PFSK-1 (cell line): ENCODE results near the gene POLR2C.

Source experiments
- FOXP2 ChIP-seq: optimal IDR thresholded peaks from 2 replicates; pipeline ENCODE3; 2011; ENCODE audit warnings: borderline replicate concordance, control low read depth, inconsistent platforms; ENCODE audit not compliant: insufficient read depth; ENCODE audit errors: extremely low read length, extremely low read depth
- POLR2AphosphoS5 ChIP-seq: IDR thresholded peaks from 2 replicates; pipeline ENCODE4 v1.6.1; 2012; ENCODE audit warnings: low read depth, mild to moderate bottlenecking, control low read depth, low read length, moderate library complexity
- REST ChIP-seq, 2 experiments: IDR thresholded peaks; 2 replicates each; pipeline versions ENCODE4 v1.6.1 to v1.8.0; 2011 to 2012; ENCODE audit warnings: low read depth in 2 of 2, low read length in 2 of 2, control low read depth in 1 of 2, inconsistent platforms in 1 of 2, mild to moderate bottlenecking in 1 of 2, moderate library complexity in 1 of 2; ENCODE audit not compliant: insufficient read depth in 1 of 2
- SIN3A ChIP-seq: IDR thresholded peaks from 2 replicates; pipeline ENCODE4 v1.6.1; 2012; ENCODE audit warnings: mild to moderate bottlenecking, low read length, moderate library complexity, borderline replicate concordance; ENCODE audit not compliant: insufficient read depth
- TAF1 ChIP-seq: IDR thresholded peaks from 2 replicates; pipeline ENCODE4 v1.6.1; 2012; ENCODE audit warnings: low read length, control low read depth, borderline replicate concordance; ENCODE audit not compliant: insufficient read depth

POLR2C gene

GRCh38 chr16:57502048-57502775 is 39.7 kb downstream of the POLR2C start:
- TF ChIP-seq REST (IDR thresholded peaks at IDR 0.05; ENCODE audit: insufficient read depth in 1 of 2, low read depth in 2 of 2, low read length in 2 of 2) (no peak), FOXP2 (no peak), SIN3A (no peak), TAF1 (no peak), POLR2AphosphoS5 (no peak)

- TF ChIP-seq TAF1 = no peak
- TF ChIP-seq POLR2AphosphoS5 = no peak
- TF ChIP-seq REST (IDR thresholded peaks at IDR 0.05; ENCODE audit: insufficient read depth in 1 of 2, low read depth in 2 of 2, low read length in 2 of 2) = no peak
- no peak for TF ChIP-seq FOXP2
- no peak for TF ChIP-seq SIN3A
Observed at GRCh38 chr16:57503366-57503765, 40.9 kb downstream of the POLR2C start.

- TF ChIP-seq POLR2AphosphoS5 (no peak), SIN3A (no peak), TAF1 (no peak), REST (IDR thresholded peaks at IDR 0.05; ENCODE audit: insufficient read depth in 1 of 2, low read depth in 2 of 2, low read length in 2 of 2) (no peak)
Observed at GRCh38 chr16:57504001-57504400, 41.5 kb downstream of the POLR2C start.

GRCh38 chr16:57504491-57504890 is 42.0 kb downstream of the POLR2C start:
- TF ChIP-seq REST (IDR thresholded peaks at IDR 0.05; ENCODE audit: insufficient read depth in 1 of 2, low read depth in 2 of 2, low read length in 2 of 2) (no peak), TAF1 (no peak), SIN3A (no peak), POLR2AphosphoS5 (no peak), FOXP2 (no peak)

- TF ChIP-seq POLR2AphosphoS5 (no peak), REST (IDR thresholded peaks at IDR 0.05; ENCODE audit: insufficient read depth in 1 of 2, low read depth in 2 of 2, low read length in 2 of 2) (no peak), SIN3A (no peak), TAF1 (no peak), FOXP2 (no peak)
Observed at GRCh38 chr16:57505169-57505568, 42.7 kb downstream of the POLR2C start.
